HG03097 (cell line): ENCODE data around the gene OR52K1.

Source experiments
- ATAC-seq: cut with Tn5 transposase; IDR thresholded peaks from one replicate; pipeline ENCODE4 v1.9.1; 2021; ENCODE audit not compliant: unreplicated experiment, low FRiP score

Gene OR52K1

GRCh38 chr11:4482445-4482844 is at the start of gene OR52K1:
OR52K1 (plus strand) TSS chr11:4482646; CDS start chr11:4488901, 6,255 bp downstream.
- no peak for ATAC-seq

- no peak for ATAC-seq
These were observed 48.6 kb upstream of the OR52K1 start for GRCh38 chr11:4433856-4434255.

- ATAC-seq: no peak
These were observed 46.0 kb upstream of the OR52K1 start for GRCh38 chr11:4436411-4436810.

- no peak for ATAC-seq
These were observed 40.9 kb upstream of the OR52K1 start for GRCh38 chr11:4441515-4441914.

GRCh38 chr11:4443232-4443891 is 39.1 kb upstream of the OR52K1 start:
- ATAC-seq: no peak

- no peak for ATAC-seq
These were observed 33.5 kb upstream of the OR52K1 start, which contains the start of gene OR52K2 for GRCh38 chr11:4448995-4449394. OR52K2 (plus strand) TSS chr11:4449295; CDS start chr11:4449340, 45 bp downstream.

- ATAC-seq: no peak
These were observed 29.3 kb upstream of the OR52K1 start for GRCh38 chr11:4453118-4453517.

GRCh38 chr11:4454021-4454420 is 28.4 kb upstream of the OR52K1 start:
- no peak for ATAC-seq

GRCh38 chr11:4455419-4455818 is 27.0 kb upstream of the OR52K1 start:
- no peak for ATAC-seq

GRCh38 chr11:4459500-4459899 is 22.9 kb upstream of the OR52K1 start:
- ATAC-seq: peak; percentile 96

GRCh38 chr11:4460151-4460550 is 22.3 kb upstream of the OR52K1 start:
- no peak for ATAC-seq

GRCh38 chr11:4464216-4465159 is 18.0 kb upstream of the OR52K1 start:
- no peak for ATAC-seq

GRCh38 chr11:4465407-4465806 is 17.0 kb upstream of the OR52K1 start:
- no peak for ATAC-seq

GRCh38 chr11:4466131-4466870 is 16.1 kb upstream of the OR52K1 start:
- ATAC-seq: no peak

GRCh38 chr11:4466871-4467442 is 15.5 kb upstream of the OR52K1 start:
- peak; percentile 72 for ATAC-seq

GRCh38 chr11:4467811-4468606 is 14.4 kb upstream of the OR52K1 start:
- no peak for ATAC-seq

- no peak for ATAC-seq
These were observed 2.8 kb upstream of the OR52K1 start for GRCh38 chr11:4479644-4480043.

- ATAC-seq: no peak
These were observed 1.7 kb upstream of the OR52K1 start for GRCh38 chr11:4480577-4481239.

GRCh38 chr11:4481240-4481582 is 1.2 kb upstream of the OR52K1 start:
- no peak for ATAC-seq
